T-helper 2 cell treated with Interferon-gamma antibody and Interleukin-4, amounts not matched to agents 5 μg/mL and 100 μg/mL, for 36 hours (primary cell): ENCODE results near the gene SPDYE5.
A peak's percentile ranks its signal among the peaks of the same experiment; 100 is the strongest.
"Not testable (repeated sequence)": the region's sequence is repeated elsewhere in the genome, so short reads cannot be mapped to it uniquely, and the experiment has no call there.

ENCODE experiments used
- DNase-seq: peaks from one replicate; pipeline ENCODE4 v3.0.0; 2021; ENCODE audit warnings: low spot score
- H3K27ac Mint-ChIP-seq: one replicate; pipeline ENCODE4 v1.8.0; 2021; ENCODE audit warnings: mild to moderate bottlenecking, mixed read lengths
- H3K27me3 Mint-ChIP-seq: one replicate; pipeline ENCODE4 v1.8.0; 2021; ENCODE audit warnings: low read depth, mixed read lengths
- H3K36me3 Mint-ChIP-seq: one replicate; pipeline ENCODE4 v1.8.0; 2021; ENCODE audit warnings: low read depth, mixed read lengths
- H3K4me1 Mint-ChIP-seq: one replicate; pipeline ENCODE4 v1.8.0; 2021; ENCODE audit warnings: low read depth, mixed read lengths
- H3K4me3 Mint-ChIP-seq: one replicate; pipeline ENCODE4 v1.8.0; 2022; ENCODE audit warnings: mild to moderate bottlenecking, moderate library complexity, mixed read lengths
- H3K9me3 Mint-ChIP-seq: one replicate; pipeline ENCODE4 v1.8.0; 2021; ENCODE audit warnings: mixed read lengths

SPDYE5 gene

GRCh38 chr7:75492020-75492419 lies at the start of gene SPDYE5:
Gene SPDYE5, plus strand, starts transcription at chr7:75492320. Its CDS starts 1,728 bp downstream, at chr7:75494048.
- not testable (repeated sequence) for H3K27ac Mint-ChIP-seq, DNase-seq, H3K4me1 Mint-ChIP-seq, H3K27me3 Mint-ChIP-seq, H3K4me3 Mint-ChIP-seq, H3K36me3 Mint-ChIP-seq, H3K9me3 Mint-ChIP-seq

GRCh38 chr7:75442465-75443111 lies 49.5 kb upstream of the SPDYE5 start:
- peak; percentile 51 for DNase-seq
- H3K9me3 Mint-ChIP-seq, H3K27me3 Mint-ChIP-seq, H3K4me1 Mint-ChIP-seq: not testable (repeated sequence)
- Mint-ChIP-seq H3K4me3 (peak overlapping the region; percentile 95), H3K27ac (peak overlapping the region; percentile 95), H3K36me3 (peaks cover 29% of the 10 kb centered on the region)

DNA sequence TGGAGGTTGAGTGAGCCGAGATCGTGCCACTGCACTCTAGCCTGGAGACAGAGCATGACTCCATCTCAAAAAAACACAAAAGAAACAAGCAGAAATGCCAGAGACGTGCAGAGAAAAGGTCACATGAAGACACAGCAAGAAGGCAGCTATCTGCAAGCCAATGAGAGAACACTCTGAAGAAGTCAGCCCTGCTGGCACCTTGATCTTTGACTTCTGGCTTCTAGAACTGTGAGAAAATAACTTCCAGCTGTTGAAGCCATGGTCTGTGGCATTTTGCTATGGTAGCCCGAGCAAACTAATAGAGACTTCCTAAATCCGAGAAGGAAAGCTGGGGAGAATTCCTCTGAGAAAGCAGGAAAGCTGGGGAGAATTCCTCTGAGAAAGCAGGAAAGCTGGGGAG lies 42.2 kb upstream of the SPDYE5 start:
- H3K4me1 Mint-ChIP-seq, H3K36me3 Mint-ChIP-seq, H3K4me3 Mint-ChIP-seq, H3K27ac Mint-ChIP-seq, DNase-seq, H3K27me3 Mint-ChIP-seq, H3K9me3 Mint-ChIP-seq: not testable (repeated sequence)

GRCh38 chr7:75452494-75452955 lies 39.6 kb upstream of the SPDYE5 start:
- H3K4me3 Mint-ChIP-seq, H3K9me3 Mint-ChIP-seq, H3K27ac Mint-ChIP-seq, H3K4me1 Mint-ChIP-seq, H3K36me3 Mint-ChIP-seq, H3K27me3 Mint-ChIP-seq, DNase-seq: not testable (repeated sequence)

DNA sequence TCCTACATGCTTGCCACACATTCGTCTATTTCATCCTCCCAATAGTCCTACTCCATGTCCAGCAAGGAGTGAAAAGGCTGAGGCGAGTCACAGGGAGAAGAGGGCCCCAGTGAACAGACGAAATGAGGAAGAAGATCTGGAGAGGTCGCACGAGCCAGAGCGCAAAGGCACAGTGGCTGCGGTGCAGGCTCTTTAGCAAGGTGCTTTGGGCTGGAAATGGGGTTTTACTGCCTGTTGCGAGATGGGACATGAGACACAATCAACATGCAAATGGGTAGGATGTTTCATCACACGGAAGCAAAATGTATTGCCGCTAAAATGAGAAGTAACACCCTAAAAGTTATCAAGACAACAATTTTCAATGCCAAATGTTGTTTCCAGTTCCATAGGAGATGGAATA lies 35.7 kb upstream of the SPDYE5 start:
- DNase-seq, H3K9me3 Mint-ChIP-seq, H3K4me1 Mint-ChIP-seq, H3K27me3 Mint-ChIP-seq, H3K27ac Mint-ChIP-seq, H3K36me3 Mint-ChIP-seq, H3K4me3 Mint-ChIP-seq: not testable (repeated sequence)

- not testable (repeated sequence) for H3K27ac Mint-ChIP-seq, H3K4me3 Mint-ChIP-seq, DNase-seq, H3K27me3 Mint-ChIP-seq, H3K36me3 Mint-ChIP-seq, H3K4me1 Mint-ChIP-seq, H3K9me3 Mint-ChIP-seq
Measured at GRCh38 chr7:75458034-75458433, 34.1 kb upstream of the SPDYE5 start.

GRCh38 chr7:75460541-75460940 lies 31.6 kb upstream of the SPDYE5 start:
- not testable (repeated sequence) for H3K4me1 Mint-ChIP-seq, H3K9me3 Mint-ChIP-seq, H3K27me3 Mint-ChIP-seq, DNase-seq
- Mint-ChIP-seq H3K4me3 (peak overlapping the region; percentile 44), H3K27ac (peak overlapping the region; percentile 75), H3K36me3 (peaks cover 11% of the 10 kb centered on the region)

DNA sequence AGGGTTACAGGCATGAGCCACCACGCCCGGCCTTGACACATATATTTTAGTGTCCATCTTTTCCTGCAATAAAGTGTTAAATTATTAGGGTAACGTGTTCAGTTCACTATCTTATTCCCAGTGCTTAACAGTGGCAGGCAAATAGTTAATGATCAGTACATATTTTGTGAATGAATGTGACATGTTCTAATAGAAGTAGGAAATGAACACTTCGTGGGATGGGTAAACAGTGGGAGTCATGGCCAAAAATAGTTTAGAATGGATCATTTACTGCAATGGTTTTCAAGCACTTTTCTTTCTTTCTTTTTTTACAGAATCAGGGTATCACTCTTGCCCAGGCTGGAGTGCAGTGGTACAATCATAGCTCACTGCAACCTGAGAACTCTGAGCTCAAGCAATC lies 22.0 kb upstream of the SPDYE5 start:
- H3K27me3 Mint-ChIP-seq, H3K9me3 Mint-ChIP-seq, DNase-seq, H3K27ac Mint-ChIP-seq, H3K4me3 Mint-ChIP-seq, H3K4me1 Mint-ChIP-seq: not testable (repeated sequence)
- peaks cover 52% of the 10 kb centered on the region for H3K36me3 Mint-ChIP-seq

GRCh38 chr7:75477457-75477856 lies 14.7 kb upstream of the SPDYE5 start:
- H3K9me3 Mint-ChIP-seq, H3K27ac Mint-ChIP-seq, H3K27me3 Mint-ChIP-seq, DNase-seq, H3K4me1 Mint-ChIP-seq, H3K4me3 Mint-ChIP-seq: not testable (repeated sequence)
- H3K36me3 Mint-ChIP-seq, result peaks cover 22% of the 10 kb centered on the region

- H3K4me3 Mint-ChIP-seq, H3K27ac Mint-ChIP-seq, H3K27me3 Mint-ChIP-seq, H3K4me1 Mint-ChIP-seq, H3K9me3 Mint-ChIP-seq, DNase-seq: not testable (repeated sequence)
- H3K36me3 Mint-ChIP-seq, result peaks cover 18% of the 10 kb centered on the region
Measured at GRCh38 chr7:75480313-75480712, 11.8 kb upstream of the SPDYE5 start.

DNA sequence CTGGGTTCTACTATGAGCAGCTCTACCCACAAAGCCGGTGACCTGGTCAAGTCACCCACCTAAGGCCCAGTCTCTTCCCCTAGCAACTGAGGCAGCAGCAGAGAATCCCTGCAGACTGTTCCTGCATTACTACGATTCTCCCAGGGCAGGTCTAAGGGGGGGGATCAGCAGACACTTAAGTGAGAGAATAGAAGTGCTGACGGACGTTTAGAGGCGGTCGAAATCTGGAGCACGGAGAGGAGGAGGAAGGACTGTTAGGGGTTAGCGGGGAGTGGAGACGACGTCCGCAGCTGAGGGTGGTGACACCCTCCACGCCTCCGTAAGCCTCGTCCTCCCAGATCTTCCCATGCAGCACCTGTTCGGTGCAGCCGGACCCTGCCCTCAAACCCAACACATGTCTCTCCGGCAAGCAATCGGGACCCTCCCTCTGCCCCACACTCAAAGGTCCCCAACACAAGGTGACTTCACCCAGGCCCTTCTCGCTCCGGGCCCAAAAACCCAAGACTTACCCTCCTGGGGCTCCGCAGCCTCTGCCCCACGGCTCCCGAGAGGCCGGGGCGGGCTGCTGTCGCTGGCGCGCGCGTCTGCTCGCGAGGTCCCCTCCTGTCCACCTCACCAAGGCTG lies 6.7 kb upstream of the SPDYE5 start:
- Mint-ChIP-seq H3K4me3 (peak overlapping the region; percentile 87), H3K27ac (peak overlapping the region; percentile 78), H3K36me3 (peaks cover 10% of the 10 kb centered on the region)
- not testable (repeated sequence) for H3K27me3 Mint-ChIP-seq, H3K4me1 Mint-ChIP-seq, DNase-seq, H3K9me3 Mint-ChIP-seq

DNA sequence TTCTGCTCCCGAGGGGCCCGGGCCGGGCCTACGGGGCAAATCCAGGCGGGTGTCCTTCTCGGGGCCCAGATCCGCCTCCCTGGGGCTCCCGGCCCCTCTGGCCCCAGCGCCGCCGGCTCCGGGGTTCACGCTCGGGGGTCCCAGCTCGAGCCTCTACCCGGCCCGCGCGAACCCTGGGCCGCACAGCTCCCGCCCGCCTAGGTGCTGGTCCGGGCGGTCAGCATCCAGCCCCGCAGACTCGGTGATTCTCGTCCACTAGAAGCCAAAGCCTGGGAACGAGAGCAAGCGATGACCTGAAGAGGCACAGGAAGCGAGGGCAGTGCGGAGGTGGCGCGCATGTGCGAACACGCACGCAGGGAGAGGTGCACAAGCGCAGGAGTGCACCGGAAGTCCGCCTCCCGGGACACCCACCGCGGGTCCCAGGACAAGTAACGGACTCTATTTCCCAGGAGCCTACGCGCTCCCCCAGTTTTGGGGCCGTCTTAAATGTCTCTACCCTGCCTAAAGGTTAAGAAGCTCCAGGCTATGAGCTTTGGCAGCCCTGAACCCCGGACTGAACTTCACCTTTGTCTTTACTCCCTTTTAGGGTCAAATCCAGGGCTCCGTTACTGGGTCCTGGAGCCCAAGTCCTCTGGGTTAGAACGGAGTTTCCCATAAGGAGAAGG lies 6.0 kb upstream of the SPDYE5 start, which contains the start of gene POM121C:
Gene POM121C, minus strand, starts transcription at position 321 of the 665 bp plus-strand sequence. CDS start 44,803 bp downstream, outside the sequence.
- not testable (repeated sequence) for H3K4me1 Mint-ChIP-seq, H3K9me3 Mint-ChIP-seq, H3K27me3 Mint-ChIP-seq
- Mint-ChIP-seq H3K4me3 (peak within 1 kb of the TSS; percentile 87), H3K36me3 (peaks cover 10% of the 10 kb centered on the region), H3K27ac (peak within 1 kb of the TSS; percentile 78)
- peak; percentile 88 for DNase-seq

DNA sequence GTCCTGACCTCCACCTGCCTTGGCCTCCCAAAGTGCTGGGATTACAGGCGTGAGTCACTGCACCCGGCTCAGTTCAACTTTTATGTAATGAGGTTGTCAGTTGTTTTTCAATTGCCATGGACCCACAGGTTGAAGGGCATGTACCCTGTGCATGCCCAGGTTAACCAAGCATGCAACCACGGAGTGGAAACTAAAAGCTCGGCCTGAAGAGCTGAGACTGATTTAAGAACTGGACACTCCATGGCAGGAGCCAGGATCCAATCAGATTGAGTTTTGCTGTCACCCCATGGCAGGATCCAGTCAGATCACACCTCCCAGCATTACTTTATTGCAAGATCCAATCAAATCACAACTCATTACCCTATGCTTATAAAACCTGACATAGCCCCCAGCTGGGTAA lies 16.9 kb downstream of the SPDYE5 start:
- H3K4me1 Mint-ChIP-seq, DNase-seq, H3K4me3 Mint-ChIP-seq, H3K27me3 Mint-ChIP-seq, H3K36me3 Mint-ChIP-seq, H3K27ac Mint-ChIP-seq, H3K9me3 Mint-ChIP-seq: not testable (repeated sequence)

DNA sequence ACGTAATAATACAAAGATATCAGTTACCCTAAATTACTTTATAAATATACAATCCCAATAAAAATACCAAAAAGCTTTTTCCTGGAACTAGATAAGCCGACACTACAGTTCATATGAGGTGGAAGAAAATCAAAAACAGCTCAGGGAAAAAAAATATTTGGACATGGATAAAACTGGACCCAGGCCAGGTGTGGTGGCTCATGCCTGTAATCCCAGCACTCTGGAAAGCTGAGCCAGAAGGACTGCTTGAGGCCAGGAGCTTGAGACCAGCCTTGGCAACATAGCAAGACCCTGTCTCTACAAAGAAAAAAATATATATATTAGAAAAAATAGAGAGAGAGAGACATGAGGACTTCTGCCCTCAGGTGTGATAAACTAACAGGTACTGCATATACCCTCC lies 26.7 kb downstream of the SPDYE5 start:
- Mint-ChIP-seq H3K9me3 (peaks cover 28% of the 10 kb centered on the region), H3K36me3 (peaks cover 53% of the 10 kb centered on the region)
- not testable (repeated sequence) for H3K4me1 Mint-ChIP-seq, H3K27ac Mint-ChIP-seq, DNase-seq, H3K4me3 Mint-ChIP-seq, H3K27me3 Mint-ChIP-seq
